Measurements from ENCODE around the gene PES1.
"Not testable (repeated sequence)": the region's sequence is repeated elsewhere in the genome, so short reads cannot be mapped to it uniquely, and the experiment has no call there.

The PES1 gene

GRCh38 chr22:30591588-30592359 is at the start of gene PES1:
TSS of gene PES1 (minus strand) at chr22:30591910. CDS start at chr22:30591833, 77 bp downstream.
- DNase-seq, result peak; percentile 93

- no peak for DNase-seq
Measured at GRCh38 chr22:30640839-30641430, 49.2 kb upstream of the PES1 start.

GRCh38 chr22:30640361-30640760 is 48.7 kb upstream of the PES1 start:
- DNase-seq, result no peak

GRCh38 chr22:30637701-30638114 is 46.0 kb upstream of the PES1 start:
- no peak for DNase-seq

GRCh38 chr22:30636226-30637077 is 44.7 kb upstream of the PES1 start:
- no peak for DNase-seq

- DNase-seq, result peak; percentile 27
Measured at GRCh38 chr22:30635273-30636225, 43.8 kb upstream of the PES1 start, which contains the start of gene SLC35E4. TSS of gene SLC35E4 (plus strand) at chr22:30635781. CDS start at chr22:30636451, 670 bp downstream.

GRCh38 chr22:30634471-30635233 is 42.9 kb upstream of the PES1 start:
- DNase-seq, result peak; percentile 57

- DNase-seq, result not testable (repeated sequence)
Measured at GRCh38 chr22:30631469-30631868, 39.8 kb upstream of the PES1 start.

- peak; percentile 9 for DNase-seq
Measured at GRCh38 chr22:30628491-30628890, 36.8 kb upstream of the PES1 start.

GRCh38 chr22:30627471-30627870 is 35.8 kb upstream of the PES1 start:
- DNase-seq, result no peak

- DNase-seq, result no peak
Measured at GRCh38 chr22:30626413-30626812, 34.7 kb upstream of the PES1 start.

- not testable (repeated sequence) for DNase-seq
Measured at GRCh38 chr22:30619909-30620308, 28.2 kb upstream of the PES1 start.

- no peak for DNase-seq
Measured at GRCh38 chr22:30617819-30618218, 26.1 kb upstream of the PES1 start.

- DNase-seq, result no peak
Measured at GRCh38 chr22:30615543-30615954, 23.8 kb upstream of the PES1 start.

- DNase-seq, result no peak
Measured at GRCh38 chr22:30614879-30615278, 23.2 kb upstream of the PES1 start.

- DNase-seq, result no peak
Measured at GRCh38 chr22:30614268-30614667, 22.6 kb upstream of the PES1 start.

GRCh38 chr22:30612789-30613188 is 21.1 kb upstream of the PES1 start:
- no peak for DNase-seq

- no peak for DNase-seq
Measured at GRCh38 chr22:30611197-30611596, 19.5 kb upstream of the PES1 start.

GRCh38 chr22:30610299-30610698 is 18.6 kb upstream of the PES1 start:
- no peak for DNase-seq

- DNase-seq, result no peak
Measured at GRCh38 chr22:30609260-30610185, 17.8 kb upstream of the PES1 start.
